NCI-H460 (cell line): ENCODE measurements around the gene TRAPPC3. TPM values are rescaled to one million over a fixed set of nuclear protein-coding genes. Genes with fewer than 3 reads are reported as not detected.
A peak's percentile ranks its signal among the peaks of the same experiment; 100 is the strongest.
"Not testable (repeated sequence)": the region's sequence is repeated elsewhere in the genome, so short reads cannot be mapped to it uniquely, and the experiment has no call there.

Experiments
- DNase-seq: peaks from one replicate; pipeline ENCODE4 v3.0.0-alpha.2; 2016; ENCODE audit warnings: low read depth; ENCODE audit errors: extremely low read depth
- polyA plus RNA-seq: library from polyadenylated mRNA; depleted of rRNA; stranded (reverse); fragments of >200 nt; gene quantifications from 2 replicates; pipeline ENCODE4 v1.2.3, GENCODE V29; 2014; cell fraction: nucleus; rRNA removed
- total RNA-seq: library from RNA; depleted of rRNA; stranded (reverse); fragments of >200 nt; shearing (Covaris generic); gene quantifications from 2 replicates; pipeline ENCODE4 v1.2.3, GENCODE V29; 2014; rRNA removed

Gene TRAPPC3
- total RNA-seq: 54.7 and 62.9 TPM in 2 replicates
- polyA plus RNA-seq: 77.1 and 105 TPM in 2 replicates

GRCh38 chr1:36149237-36149972 is at the start of gene TRAPPC3:
Gene TRAPPC3 (minus strand): TSS chr1:36149486. CDS start chr1:36149378, 108 bp downstream.
- peak; percentile 98 for DNase-seq

GRCh38 chr1:36198641-36199040 is 49.4 kb upstream of the TRAPPC3 start:
- no peak for DNase-seq

- not testable (repeated sequence) for DNase-seq
Observed at GRCh38 chr1:36196805-36197204, 47.5 kb upstream of the TRAPPC3 start.

- peak; percentile 81 for DNase-seq
Observed at GRCh38 chr1:36187800-36188593, 38.7 kb upstream of the TRAPPC3 start.

GRCh38 chr1:36183309-36183856 is 34.1 kb upstream of the TRAPPC3 start:
- no peak for DNase-seq

GRCh38 chr1:36182734-36183133 is 33.4 kb upstream of the TRAPPC3 start:
- no peak for DNase-seq

GRCh38 chr1:36179220-36179600 is 29.9 kb upstream of the TRAPPC3 start:
- no peak for DNase-seq

- DNase-seq: no peak
Observed at GRCh38 chr1:36178471-36179219, 29.4 kb upstream of the TRAPPC3 start.

- DNase-seq: no peak
Observed at GRCh38 chr1:36177589-36178431, 28.5 kb upstream of the TRAPPC3 start.

- DNase-seq: no peak
Observed at GRCh38 chr1:36176106-36176949, 27.0 kb upstream of the TRAPPC3 start.

GRCh38 chr1:36175137-36176095 is 26.1 kb upstream of the TRAPPC3 start:
- no peak for DNase-seq

- DNase-seq: no peak
Observed at GRCh38 chr1:36174713-36175112, 25.4 kb upstream of the TRAPPC3 start.

- no peak for DNase-seq
Observed at GRCh38 chr1:36172983-36173382, 23.7 kb upstream of the TRAPPC3 start.

GRCh38 chr1:36172017-36172747 is 22.9 kb upstream of the TRAPPC3 start:
- no peak for DNase-seq

GRCh38 chr1:36170643-36171412 is 21.5 kb upstream of the TRAPPC3 start:
- no peak for DNase-seq

GRCh38 chr1:36168514-36168913 is 19.2 kb upstream of the TRAPPC3 start:
- no peak for DNase-seq
